Mucosa of stomach (tissue), 1 donor: ENCODE results near the gene CD8B.

Experiments used
- H3K27me3 ChIP-seq: one replicate; pipeline ENCODE4 v1.7.0; 2013; ENCODE audit warnings: mild to moderate bottlenecking, low read length; ENCODE audit not compliant: control insufficient read depth, insufficient read depth
- H3K36me3 ChIP-seq: one replicate; pipeline ENCODE4 v1.7.0; 2013; ENCODE audit warnings: low read length; ENCODE audit not compliant: control insufficient read depth, insufficient read depth
- H3K4me1 ChIP-seq: one replicate; pipeline ENCODE4 v1.7.0; 2013; ENCODE audit warnings: mild to moderate bottlenecking, low read length; ENCODE audit not compliant: control insufficient read depth, insufficient read depth
- H3K4me3 ChIP-seq: one replicate; pipeline ENCODE4 v1.7.0; 2013; ENCODE audit warnings: low read length
- H3K9ac ChIP-seq: one replicate; pipeline ENCODE4 v1.7.0; 2013; ENCODE audit warnings: mild to moderate bottlenecking, low read length, moderate library complexity
- H3K9me3 ChIP-seq: one replicate; pipeline ENCODE4 v1.7.0; 2013; ENCODE audit warnings: mild to moderate bottlenecking, low read length, moderate library complexity; ENCODE audit not compliant: control insufficient read depth
- donor health status: Pancreatic carcinoma.

Gene CD8B

DNA sequence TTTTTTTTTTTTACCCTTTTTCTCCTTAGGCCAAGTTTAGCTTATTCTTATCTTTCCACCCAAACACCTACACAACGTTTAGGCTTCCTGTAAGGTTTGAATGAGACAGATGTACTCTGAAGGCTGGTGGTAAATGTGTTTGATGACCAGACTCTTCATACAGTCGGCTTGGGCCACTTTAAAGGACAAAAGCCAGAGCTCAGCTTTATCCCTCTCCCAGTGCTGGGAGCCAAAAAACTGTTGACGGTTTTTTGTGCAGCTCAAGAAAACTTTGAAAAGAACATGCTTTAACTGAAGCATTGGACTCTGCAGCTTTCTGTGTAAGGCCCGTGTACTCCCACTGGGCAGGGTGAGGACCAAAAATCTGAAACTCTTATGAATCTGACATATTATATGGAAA, 86.3 kb downstream of the CD8B start:
- Histone ChIP-seq H3K4me1 (no peaks in the 10 kb centered on the region), H3K9me3 (no peaks in the 10 kb centered on the region), H3K4me3 (no peak overlapping the region), H3K36me3 (no peaks in the 10 kb centered on the region), H3K27me3 (no peaks in the 10 kb centered on the region), H3K9ac (no peak overlapping the region)

DNA sequence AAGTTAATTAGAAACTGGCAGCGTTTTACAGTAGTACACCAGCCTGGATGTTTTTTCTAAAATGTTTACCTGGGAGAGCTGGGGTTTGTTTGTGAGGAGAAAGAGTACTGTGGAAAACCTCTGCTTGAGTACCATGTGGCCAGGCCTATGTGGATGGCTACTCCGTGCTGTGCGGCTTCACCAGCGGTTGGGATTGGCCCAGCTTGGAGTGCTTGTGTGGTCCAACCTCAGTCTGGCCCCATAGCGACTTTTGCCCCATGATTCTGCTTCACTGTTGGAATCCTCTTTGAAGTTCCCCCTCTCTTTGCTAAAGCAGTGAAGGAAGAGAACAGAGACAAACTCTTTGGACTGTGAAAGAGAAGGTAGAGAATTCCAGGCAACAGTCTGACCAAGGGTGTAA, 86.8 kb downstream of the CD8B start:
- H3K4me3 ChIP-seq: no peak overlapping the region
- H3K27me3 ChIP-seq: no peaks in the 10 kb centered on the region
- H3K36me3 ChIP-seq: no peaks in the 10 kb centered on the region
- H3K4me1 ChIP-seq: no peaks in the 10 kb centered on the region
- no peaks in the 10 kb centered on the region for H3K9me3 ChIP-seq
- no peak overlapping the region for H3K9ac ChIP-seq

DNA sequence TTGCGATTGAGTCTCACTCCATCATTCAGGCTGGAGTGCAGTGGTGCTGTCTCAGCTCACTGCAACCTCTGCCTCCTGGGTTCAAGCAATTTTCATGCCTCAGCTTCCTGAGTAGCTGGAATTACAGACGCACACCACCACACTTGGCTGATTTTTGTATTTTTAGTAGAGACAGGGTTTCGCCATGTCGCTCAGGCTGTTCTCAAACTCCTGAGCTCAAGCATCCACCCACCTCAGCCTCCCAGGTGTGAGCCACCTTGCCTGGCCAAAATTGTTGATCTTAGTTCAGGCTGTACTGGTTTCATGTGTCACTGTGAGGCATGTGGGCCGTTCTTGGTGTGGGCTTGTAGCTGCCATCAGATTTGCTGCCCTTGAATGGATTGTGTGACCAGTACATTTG, 89.1 kb downstream of the CD8B start:
- Histone ChIP-seq H3K4me1 (no peaks in the 10 kb centered on the region), H3K4me3 (no peak overlapping the region), H3K27me3 (no peaks in the 10 kb centered on the region), H3K9me3 (no peaks in the 10 kb centered on the region), H3K9ac (no peak overlapping the region), H3K36me3 (peaks cover 9% of the 10 kb centered on the region)

DNA sequence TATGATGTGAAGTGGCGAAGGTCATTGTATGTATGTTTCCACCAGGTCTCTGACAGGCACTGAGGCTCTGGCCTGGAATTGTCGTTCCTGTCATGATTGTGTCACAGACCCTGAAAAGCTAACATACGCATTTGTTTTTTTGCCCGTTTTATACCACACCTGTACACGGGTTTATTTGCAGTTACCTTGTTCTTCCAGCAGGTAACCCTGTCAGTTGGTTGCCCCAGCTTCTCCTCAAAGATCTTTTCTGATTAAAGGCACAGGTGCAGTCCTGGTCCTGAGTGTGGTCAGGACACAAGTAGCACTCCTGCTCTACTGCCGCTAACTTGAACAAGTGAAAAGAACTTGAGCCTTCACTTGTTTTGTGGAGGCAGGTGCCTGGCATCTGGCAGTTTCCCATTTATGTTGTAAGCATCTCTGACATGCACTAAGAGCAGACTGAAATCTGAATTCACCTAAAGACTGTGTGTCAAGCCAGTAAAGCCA, 90.8 kb downstream of the CD8B start:
- H3K36me3 ChIP-seq: peaks cover 9% of the 10 kb centered on the region
- no peak overlapping the region for H3K4me3 ChIP-seq
- no peaks in the 10 kb centered on the region for H3K4me1 ChIP-seq
- H3K9me3 ChIP-seq: no peaks in the 10 kb centered on the region
- H3K9ac ChIP-seq: no peak overlapping the region
- no peaks in the 10 kb centered on the region for H3K27me3 ChIP-seq

DNA sequence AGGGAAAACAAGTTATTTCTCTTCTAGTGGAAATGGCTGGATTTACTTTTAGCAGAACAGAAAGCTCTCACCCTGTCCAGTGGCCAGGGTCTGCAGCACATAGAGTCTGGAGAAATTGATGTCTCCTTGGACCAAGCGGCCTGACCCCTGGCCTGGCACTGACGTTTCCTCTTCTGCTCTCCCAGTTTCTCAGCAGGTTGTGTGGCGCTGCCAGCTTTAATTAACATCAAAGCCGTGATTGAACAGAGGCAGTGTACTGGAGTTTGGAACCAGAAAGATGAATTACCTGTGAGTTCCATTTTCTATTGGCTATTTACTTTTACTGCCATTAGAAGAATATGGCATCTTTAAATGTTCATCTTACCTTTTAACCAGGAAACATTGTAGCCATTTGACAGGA, 91.8 kb downstream of the CD8B start:
- H3K9me3 ChIP-seq: no peaks in the 10 kb centered on the region
- no peak overlapping the region for H3K9ac ChIP-seq
- no peaks in the 10 kb centered on the region for H3K4me1 ChIP-seq
- no peaks in the 10 kb centered on the region for H3K27me3 ChIP-seq
- peaks cover 9% of the 10 kb centered on the region for H3K36me3 ChIP-seq
- no peak overlapping the region for H3K4me3 ChIP-seq

DNA sequence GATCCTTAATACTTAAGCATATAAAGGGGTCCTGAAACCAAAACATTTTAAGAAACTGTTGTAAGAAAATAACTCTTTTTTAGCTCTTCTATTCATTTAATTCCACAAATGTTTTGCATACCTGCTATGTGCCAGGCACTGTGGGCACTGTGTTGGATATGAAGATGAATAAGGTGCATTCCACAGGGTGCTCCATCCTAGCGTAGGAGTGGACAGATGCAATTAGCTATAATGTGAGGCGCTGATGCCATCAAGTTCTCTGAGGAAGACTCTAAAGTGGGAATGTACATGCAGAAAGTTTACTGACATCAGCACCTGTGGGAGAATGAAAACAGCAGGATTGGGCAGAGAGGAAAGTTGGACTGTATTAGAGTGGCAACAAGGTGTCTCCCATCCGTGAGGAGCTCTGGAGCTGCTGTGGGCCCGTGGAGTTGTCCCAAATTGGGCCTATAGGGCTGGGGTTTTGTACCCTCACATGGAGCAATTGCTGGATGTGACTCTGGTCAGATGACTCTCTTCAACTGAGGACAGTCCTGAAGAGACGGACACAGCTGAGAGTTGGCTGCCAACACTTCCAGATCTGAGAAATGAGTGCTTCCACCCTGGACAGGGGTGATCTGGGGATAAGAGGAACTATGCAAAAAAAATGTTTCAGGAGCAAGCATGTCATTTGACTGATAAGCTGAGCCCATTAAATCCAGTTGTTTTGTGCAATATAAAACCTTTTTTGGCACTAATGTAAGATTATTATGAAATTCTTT, 93.3 kb downstream of the CD8B start:
- no peaks in the 10 kb centered on the region for H3K9me3 ChIP-seq
- no peak overlapping the region for H3K9ac ChIP-seq
- H3K36me3 ChIP-seq: peaks cover 9% of the 10 kb centered on the region
- H3K27me3 ChIP-seq: no peaks in the 10 kb centered on the region
- no peak overlapping the region for H3K4me3 ChIP-seq
- no peaks in the 10 kb centered on the region for H3K4me1 ChIP-seq
